Esophagus squamous epithelium (tissue), 5 donors: ENCODE measurements around the gene GLRA1. TPM values are rescaled to one million over a fixed set of nuclear protein-coding genes. Genes with fewer than 3 reads are reported as not detected.
"Not testable (repeated sequence)": the region's sequence is repeated elsewhere in the genome, so short reads cannot be mapped to it uniquely, and the experiment has no call there.

Experiments
- DNase-seq: peaks from one replicate; lab custom pipeline; 2025; lab: John Stamatoyannopoulos, UW
- H3K27ac ChIP-seq, 4 donors: fragments of 200-600 bp; sonication (generic); one replicate each; pipeline ENCODE4 v1.5.1; 2016 to 2019; ENCODE audit warnings: mild to moderate bottlenecking in 1 of 4
- H3K27me3 ChIP-seq, 4 donors: fragments of 200-600 bp; sonication (generic); 1 replicate in 3 of 4; 2 replicates in 1 of 4; pipeline versions ENCODE4 v1.5.1 to v1.6.0; 2017 to 2021; ENCODE audit warnings: antibody characterized with exemption in 1 of 4
- H3K36me3 ChIP-seq, 3 donors: fragments of 200-600 bp; sonication (generic); one replicate each; pipeline ENCODE4 v1.5.1; 2016 to 2019
- H3K4me1 ChIP-seq, 3 donors: fragments of 200-600 bp; sonication (generic); one replicate each; pipeline ENCODE4 v1.5.1; 2017 to 2019
- H3K4me3 ChIP-seq, 4 donors: fragments of 200-600 bp; sonication (generic); 1 replicate in 3 of 4; 2 replicates in 1 of 4; pipeline ENCODE4 v1.5.1; 2016 to 2019; ENCODE audit warnings: mild to moderate bottlenecking in 2 of 4, moderate library complexity in 1 of 4
- H3K9me3 ChIP-seq, 3 donors: fragments of 200-600 bp; sonication (generic); one replicate each; pipeline ENCODE4 v1.5.1; 2016 to 2019
- CTCF ChIP-seq, 6 experiments: fragments of 450-650 bp in 4 of 6; fragments of 200-600 bp in 2 of 6; sonication (generic) in 2 of 6; IDR thresholded peaks; one replicate each; pipeline ENCODE4 v1.5.1; 2016 to 2019; ENCODE audit warnings: antibody characterized with exemption in 6 of 6, mild to moderate bottlenecking in 4 of 6, moderate library complexity in 4 of 6
- POLR2A ChIP-seq, 4 donors: fragments of 450-650 bp; IDR thresholded peaks; one replicate each; pipeline ENCODE4 v1.6.1; 2017; ENCODE audit warnings: antibody characterized with exemption in 4 of 4, mild to moderate bottlenecking in 4 of 4, moderate library complexity in 3 of 4
- WGBS, 2 donors: methylation state at CpG; one replicate each; pipeline ENCODE4 v1.1.5; 2018; 5-methylcytosine and 5-hydroxymethylcytosine counted together
- intact Hi-C: fragments of 100-400 bp; cut with DNase I; formaldehyde crosslinking; loops from one replicate; pipeline ENCODE4 v1.15.0; 2022
- total RNA-seq, 4 donors: library from RNA; depleted of rRNA; stranded (reverse); fragments of >200 nt; gene quantifications; one replicate each; pipeline ENCODE4 v1.1.0, GENCODE V29; 2016
- donor health status: DM: yes; HTN: yes; CAD: no.

Gene GLRA1
- total RNA-seq, 4 donors from 2014 or later, result not detected

GRCh38 chr5:151793358-151793757, 131.3 kb downstream of the GLRA1 start:
- H3K27ac ChIP-seq, result no peak overlapping the region
- peaks cover 0 to 1% (median 0%) of the 10 kb centered on the region in 3 donors for H3K4me1 ChIP-seq
- intact Hi-C loops, result no loop called here
- no peaks in the 10 kb centered on the region for H3K27me3 ChIP-seq
- no peak for DNase-seq
- H3K4me3 ChIP-seq, result no peak overlapping the region
- peaks cover 7 to 100% (median 48%) of the 10 kb centered on the region in 3 donors for H3K36me3 ChIP-seq
- 88 to 90% methylated on average over 3 of the region's 3 CpGs for WGBS, 2 donors
- TF ChIP-seq CTCF (IDR thresholded peaks at IDR 0.05), result no peak
- no peak for TF ChIP-seq POLR2A (IDR thresholded peaks at IDR 0.05)
- H3K9me3 ChIP-seq, result no peaks in the 10 kb centered on the region

GRCh38 chr5:151787817-151788216, 136.8 kb downstream of the GLRA1 start:
- no peak for TF ChIP-seq POLR2A (IDR thresholded peaks at IDR 0.05)
- Histone ChIP-seq H3K36me3 (peaks cover 0 to 67% (median 35%) of the 10 kb centered on the region in 3 donors), H3K4me3 (no peak overlapping the region), H3K9me3 (no peaks in the 10 kb centered on the region), H3K4me1 (peaks cover 0 to 35% (median 6%) of the 10 kb centered on the region in 3 donors), H3K27me3 (no peaks in the 10 kb centered on the region), H3K27ac (no peak overlapping the region)
- intact Hi-C loops, result no loop called here
- WGBS, 2 donors, result 76 to 90% methylated on average over 3 to 6 of the region's 6 CpGs
- no peak for DNase-seq

- TF ChIP-seq POLR2A (IDR thresholded peaks at IDR 0.05), result no peak
- TF ChIP-seq CTCF (IDR thresholded peaks at IDR 0.05), result no peak
- Histone ChIP-seq H3K4me1 (peaks cover 0 to 49% (median 12%) of the 10 kb centered on the region in 3 donors), H3K4me3 (no peak overlapping the region), H3K9me3 (no peaks in the 10 kb centered on the region), H3K27ac (no peak overlapping the region), H3K36me3 (peaks cover 0 to 53% (median 24%) of the 10 kb centered on the region in 3 donors), H3K27me3 (no peaks in the 10 kb centered on the region)
- 71 to 79% methylated on average over 4 of the region's 4 CpGs for WGBS, 2 donors
- DNase-seq, result no peak
- intact Hi-C loops, result no loop called here
These were observed 138.2 kb downstream of the GLRA1 start for GRCh38 chr5:151786468-151786867.

- intact Hi-C loops, result no loop called here
- 71 to 74% methylated on average over 3 of the region's 3 CpGs for WGBS, 2 donors
- TF ChIP-seq POLR2A (IDR thresholded peaks at IDR 0.05), result no peak
- TF ChIP-seq CTCF (IDR thresholded peaks at IDR 0.05), result no peak
These were observed 140.5 kb downstream of the GLRA1 start for GRCh38 chr5:151784141-151784540.

GRCh38 chr5:151783664-151784063, 141.0 kb downstream of the GLRA1 start:
- H3K4me3 ChIP-seq, H3K9me3 ChIP-seq, H3K27me3 ChIP-seq, H3K27ac ChIP-seq, intact Hi-C loops, DNase-seq: not testable (repeated sequence)
- H3K36me3 ChIP-seq, result peaks cover 0 to 32% (median 1%) of the 10 kb centered on the region in 3 donors
- peaks cover 3 to 77% (median 21%) of the 10 kb centered on the region in 3 donors for H3K4me1 ChIP-seq
- WGBS, 2 donors, result 96% methylated on average over 13 to 16 of the region's 16 CpGs

More at GRCh38 chr5:151784141-151784540, 140.5 kb downstream of the GLRA1 start:
- Histone ChIP-seq H3K4me1 (peaks cover 0 to 72% (median 17%) of the 10 kb centered on the region in 3 donors), H3K9me3 (no peaks in the 10 kb centered on the region), H3K4me3 (no peak overlapping the region), H3K36me3 (peaks cover 0 to 32% (median 5%) of the 10 kb centered on the region in 3 donors), H3K27ac (no peak overlapping the region), H3K27me3 (no peaks in the 10 kb centered on the region)
- no peak for DNase-seq

GRCh38 chr5:151781201-151781600, 143.4 kb downstream of the GLRA1 start:
- Histone ChIP-seq H3K27me3 (no peaks in the 10 kb centered on the region), H3K9me3 (no peaks in the 10 kb centered on the region), H3K4me3 (no peak overlapping the region), H3K27ac (no peak overlapping the region), H3K4me1 (peaks cover 4 to 98% (median 29%) of the 10 kb centered on the region in 3 donors), H3K36me3 (peaks cover 0 to 22% (median 0%) of the 10 kb centered on the region in 3 donors)
- TF ChIP-seq CTCF (IDR thresholded peaks at IDR 0.05) (no peak), POLR2A (IDR thresholded peaks at IDR 0.05) (no peak)
- DNase-seq, result no peak
- intact Hi-C loops, result no loop called here
- WGBS, 2 donors, result 8 to 29% methylated on average over 1 of the region's 1 CpG
